T-cell (primary cell): Measurements from ENCODE around the gene PBXIP1. TPM values are rescaled to one million over a fixed set of nuclear protein-coding genes. Genes with fewer than 3 reads are reported as not detected.
"Not testable (repeated sequence)": the region's sequence is repeated elsewhere in the genome, so short reads cannot be mapped to it uniquely, and the experiment has no call there.

Experiments
- ATAC-seq, 4 experiments: fragments of 200-7000 bp in 3 of 4; fragments of 150-1000 bp in 1 of 4; cut with Tn5 transposase; replicated peaks in 1 of 4; 1 replicate in 3 of 4; 2 replicates in 1 of 4; pipeline ENCODE4 v1.10.0; 2021; ENCODE audit warnings: moderate library complexity in 3 of 4, mild to moderate bottlenecking in 2 of 4, moderate number of reproducible peaks in 1 of 4
- CTCF ChIA-PET, 2 donors: fragments of 300-600 bp; sonication (Branson Sonifier 250); formaldehyde crosslinking; loops; one replicate each; lab custom pipeline; 2022; ENCODE audit warnings: antibody characterized with exemption in 2 of 2; lab: Charles Lee
- POLR2A ChIA-PET, 2 donors: fragments of 300-600 bp; sonication (Branson Sonifier 250); formaldehyde crosslinking; loops; one replicate each; lab custom pipeline; 2022; ENCODE audit warnings: antibody characterized with exemption in 2 of 2; lab: Charles Lee
- DNase-seq, 35 experiments: peaks; one replicate each; pipeline versions ENCODE4 v3.0.0 to v3.0.0-alpha.2; 2013 to 2023
- H3K27ac ChIP-seq: one replicate; pipeline ENCODE4 v1.5.1; 2013; ENCODE audit warnings: low read length
- H3K27me3 ChIP-seq, 2 experiments: replicated peaks in 1 of 2; 1 replicate in 1 of 2; 2 replicates in 1 of 2; pipeline versions ENCODE4 v1.6.1 to v1.7.0; 2013; ENCODE audit warnings: low read length in 1 of 2, mixed read lengths in 1 of 2; ENCODE audit not compliant: control insufficient read depth in 2 of 2, insufficient read depth in 2 of 2; ENCODE audit errors: extremely low read depth in 1 of 2
- H3K36me3 ChIP-seq, 2 donors: 1 replicate in 1 of 2; 2 replicates in 1 of 2; pipeline versions ENCODE4 v1.6.1 to v1.7.0; 2013; ENCODE audit warnings: low read length in 1 of 2; ENCODE audit not compliant: control insufficient read depth in 2 of 2, insufficient read depth in 1 of 2; ENCODE audit errors: extremely low read depth in 1 of 2
- H3K4me1 ChIP-seq, 2 experiments: 1 replicate in 1 of 2; 2 replicates in 1 of 2; pipeline versions ENCODE4 v1.6.1 to v1.7.0; 2013; ENCODE audit warnings: low read length in 2 of 2, mixed read lengths in 1 of 2; ENCODE audit not compliant: insufficient read depth in 2 of 2, control insufficient read depth in 1 of 2; ENCODE audit errors: extremely low read depth in 1 of 2
- H3K4me3 ChIP-seq, 2 donors: 1 replicate in 1 of 2; 2 replicates in 1 of 2; pipeline versions ENCODE4 v1.5.1 to v1.7.0; 2013; ENCODE audit warnings: mild to moderate bottlenecking in 2 of 2, low read length in 1 of 2, moderate library complexity in 1 of 2; ENCODE audit not compliant: control insufficient read depth in 1 of 2; ENCODE audit errors: extremely low read depth in 1 of 2
- H3K9me3 ChIP-seq: 2 replicates; pipeline ENCODE4 v1.7.0; 2013
- H3K27ac Mint-ChIP-seq, 2 donors: one replicate each; pipeline ENCODE4 v1.8.0; 2020 to 2021; ENCODE audit warnings: mild to moderate bottlenecking in 2 of 2, mixed read lengths in 2 of 2
- H3K27me3 Mint-ChIP-seq, 2 donors: one replicate each; pipeline ENCODE4 v1.8.0; 2021 to 2022; ENCODE audit warnings: mixed read lengths in 2 of 2
- H3K36me3 Mint-ChIP-seq: one replicate; pipeline ENCODE4 v1.8.0; 2021; ENCODE audit warnings: mixed read lengths
- H3K4me1 Mint-ChIP-seq, 3 donors: one replicate each; pipeline ENCODE4 v1.8.0; 2020 to 2022; ENCODE audit warnings: mixed read lengths in 3 of 3, mild to moderate bottlenecking in 1 of 3
- H3K4me3 Mint-ChIP-seq, 3 donors: one replicate each; pipeline ENCODE4 v1.8.0; 2020 to 2022; ENCODE audit warnings: mild to moderate bottlenecking in 3 of 3, mixed read lengths in 3 of 3, moderate library complexity in 3 of 3
- H3K9me3 Mint-ChIP-seq, 3 donors: one replicate each; pipeline ENCODE4 v1.8.0; 2020 to 2022; ENCODE audit warnings: mixed read lengths in 3 of 3
- WGBS: methylation state at CpG from one replicate; pipeline ENCODE4 v1.1.5; 2013; ENCODE audit warnings: missing lambda C conversion rate; ENCODE audit not compliant: insufficient coverage; 5-methylcytosine and 5-hydroxymethylcytosine counted together
- total RNA-seq, 35 experiments: library from RNA in 6 of 35; stranded (reverse) in 6 of 35; fragments of 120-200 nt in 1 of 35; gene quantifications; one replicate each; pipeline versions ENCODE4 v1.2.1 to v1.2.4 and lab custom pipeline; 2013 to 2026

The PBXIP1 gene
- total RNA-seq, 5 donors from 2014 or later (not counting 1 experiment from before 2014, with no cell fraction given): 299 to 450 (median 328) TPM

DNA sequence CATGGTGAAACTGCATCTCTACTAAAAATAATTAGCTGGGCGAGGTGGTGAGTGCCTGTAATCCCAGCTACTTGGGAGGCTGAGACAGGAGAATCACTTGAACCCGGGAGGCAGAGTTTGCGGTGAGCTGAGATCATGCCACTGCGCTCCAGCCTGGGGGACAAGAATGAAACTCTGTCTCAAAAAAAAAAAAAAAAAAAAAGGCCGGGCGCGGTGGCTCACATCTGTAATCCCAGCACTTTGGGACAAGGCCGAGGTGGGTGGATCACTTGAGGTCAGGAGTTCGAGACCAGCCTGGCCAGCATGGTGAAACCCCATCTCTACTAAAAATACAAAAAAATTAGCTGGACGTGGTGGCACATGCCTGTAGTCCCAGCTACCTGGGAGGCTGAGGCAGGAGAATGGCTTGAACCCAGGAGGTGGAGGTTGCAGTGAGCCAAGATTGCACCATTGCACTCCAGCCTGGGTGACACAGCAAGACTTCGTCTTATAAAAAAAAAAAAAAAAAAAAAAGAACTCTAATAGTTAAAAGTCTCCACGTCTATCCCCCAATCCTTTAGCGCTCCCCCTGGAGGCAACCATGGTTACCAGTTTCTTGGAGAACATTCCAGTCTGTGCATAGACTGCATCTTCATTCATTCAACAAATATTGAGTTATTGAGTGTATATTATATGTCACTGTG, 39.5 kb upstream of the PBXIP1 start:
- ATAC-seq, H3K9me3 Mint-ChIP-seq, H3K4me3 ChIP-seq, H3K4me3 Mint-ChIP-seq, H3K27me3 Mint-ChIP-seq, H3K9me3 ChIP-seq, H3K27me3 ChIP-seq, H3K36me3 Mint-ChIP-seq, H3K27ac ChIP-seq: not testable (repeated sequence)
- peaks cover 6 to 34% of the 10 kb centered on the region in 2 experiments for H3K4me1 ChIP-seq
- 90% methylated on average over 2 of the region's 13 CpGs for WGBS
- CTCF ChIA-PET: interaction anchor here (0.7 to 1.3 kb wide), 6 partner anchors 8 to 481 kb away, joined by 3 to 8 read pairs (median 6); no protein-coding TSS in a partner anchor
- peak in 1 of 35 experiments; percentile 31 for DNase-seq
- Mint-ChIP-seq H3K4me1 (peaks cover 22 to 28% (median 28%) of the 10 kb centered on the region in 3 donors), H3K27ac (peak overlapping the region in 1 of 2 donors; percentile 22)
- POLR2A ChIA-PET: interaction anchor here in 1 of 2 donors (0.8 kb wide), 1 partner anchor 961 kb away, joined by 10 read pairs; no protein-coding TSS in a partner anchor
- H3K36me3 ChIP-seq: peaks cover 2 to 14% of the 10 kb centered on the region in 2 donors

DNA sequence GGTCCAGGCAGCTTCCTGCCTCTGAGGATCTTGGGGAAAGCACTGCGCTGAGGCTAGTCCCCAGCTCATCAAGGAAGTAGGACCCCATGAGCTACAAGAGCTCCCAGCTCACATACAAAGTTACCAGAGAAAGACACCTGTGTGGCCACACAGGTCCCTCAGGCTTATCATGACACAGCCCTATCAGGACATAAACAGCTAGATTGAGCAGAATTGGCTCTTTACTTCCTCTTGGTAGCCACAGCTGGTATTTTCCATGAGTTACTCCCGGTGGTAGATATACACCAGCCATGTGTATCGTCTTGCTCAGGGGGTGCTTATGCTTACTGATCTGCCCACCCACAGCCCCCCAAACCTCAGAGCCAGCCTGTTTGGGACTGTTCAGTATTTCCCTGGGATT, 38.7 kb upstream of the PBXIP1 start:
- no peaks in the 10 kb centered on the region for H3K9me3 Mint-ChIP-seq
- peaks cover 3% of the 10 kb centered on the region for H3K36me3 Mint-ChIP-seq
- CTCF ChIA-PET: interaction anchor here (0.5 to 1.8 kb wide), 7 partner anchors 10 to 28 kb away, joined by 3 to 8 read pairs (median 3); no protein-coding TSS in a partner anchor
- POLR2A ChIA-PET: interaction anchor here in 1 of 2 donors (0.5 to 1.1 kb wide), 3 partner anchors 11 to 31 kb away, joined by 3 to 11 read pairs (median 3); partner anchors contain the start of gene FLAD1
- peak overlapping the region in 1 of 2 donors; percentile 28 for H3K27ac Mint-ChIP-seq
- peaks cover 19 to 24% (median 23%) of the 10 kb centered on the region in 3 donors for H3K4me1 Mint-ChIP-seq
- no peak overlapping the region for H3K4me3 ChIP-seq
- 63% methylated on average over 3 of the region's 3 CpGs for WGBS
- no peak overlapping the region for H3K4me3 Mint-ChIP-seq
- peaks cover 2 to 22% of the 10 kb centered on the region in 2 donors for H3K36me3 ChIP-seq
- H3K27me3 ChIP-seq: no peaks in the 10 kb centered on the region
- no peak for DNase-seq
- no peaks in the 10 kb centered on the region for H3K9me3 ChIP-seq
- H3K27ac ChIP-seq: no peak overlapping the region
- no peak for ATAC-seq
- peaks cover 6 to 26% of the 10 kb centered on the region in 2 experiments for H3K4me1 ChIP-seq
- no peaks in the 10 kb centered on the region for H3K27me3 Mint-ChIP-seq

DNA sequence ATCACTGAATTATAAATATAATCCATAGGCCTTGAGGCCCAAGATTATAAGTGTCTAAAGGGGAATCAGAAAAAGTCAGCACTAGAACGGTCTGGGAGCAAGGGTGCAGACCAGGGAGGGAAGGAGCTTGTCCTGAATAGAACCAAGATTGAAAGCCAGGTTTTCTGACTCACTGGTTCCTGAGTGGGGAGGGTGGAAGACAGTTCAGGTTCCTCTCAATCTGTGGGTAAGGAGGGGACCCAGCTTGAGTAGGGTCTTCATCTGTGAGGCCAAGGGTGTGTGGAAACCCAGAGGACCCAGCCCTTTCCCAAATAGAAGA, 38.3 kb upstream of the PBXIP1 start:
- peaks cover 19 to 27% (median 25%) of the 10 kb centered on the region in 3 donors for H3K4me1 Mint-ChIP-seq
- WGBS: 80% methylated on average over 1 of the region's 1 CpG
- no peak for DNase-seq
- no peak for ATAC-seq
- no peak overlapping the region for H3K27ac Mint-ChIP-seq
- no peak overlapping the region for H3K4me3 Mint-ChIP-seq
- H3K9me3 Mint-ChIP-seq: no peaks in the 10 kb centered on the region
- H3K36me3 Mint-ChIP-seq: peaks cover 6% of the 10 kb centered on the region
- Histone ChIP-seq H3K36me3 (peaks cover 3 to 25% of the 10 kb centered on the region in 2 donors), H3K9me3 (no peaks in the 10 kb centered on the region), H3K4me1 (peaks cover 6 to 25% of the 10 kb centered on the region in 2 experiments), H3K27me3 (no peaks in the 10 kb centered on the region), H3K4me3 (no peak overlapping the region), H3K27ac (no peak overlapping the region)
- ChIA-PET POLR2A (interaction anchor here in 1 of 2 donors (0.5 to 1.1 kb wide), 2 partner anchors 11 to 31 kb away, joined by 3 to 11 read pairs; partner anchors contain the start of gene FLAD1), CTCF (interaction anchor here (0.5 to 1.8 kb wide), 5 partner anchors 10 to 27 kb away, joined by 3 to 5 read pairs (median 3); no protein-coding TSS in a partner anchor)
- no peaks in the 10 kb centered on the region for H3K27me3 Mint-ChIP-seq

DNA sequence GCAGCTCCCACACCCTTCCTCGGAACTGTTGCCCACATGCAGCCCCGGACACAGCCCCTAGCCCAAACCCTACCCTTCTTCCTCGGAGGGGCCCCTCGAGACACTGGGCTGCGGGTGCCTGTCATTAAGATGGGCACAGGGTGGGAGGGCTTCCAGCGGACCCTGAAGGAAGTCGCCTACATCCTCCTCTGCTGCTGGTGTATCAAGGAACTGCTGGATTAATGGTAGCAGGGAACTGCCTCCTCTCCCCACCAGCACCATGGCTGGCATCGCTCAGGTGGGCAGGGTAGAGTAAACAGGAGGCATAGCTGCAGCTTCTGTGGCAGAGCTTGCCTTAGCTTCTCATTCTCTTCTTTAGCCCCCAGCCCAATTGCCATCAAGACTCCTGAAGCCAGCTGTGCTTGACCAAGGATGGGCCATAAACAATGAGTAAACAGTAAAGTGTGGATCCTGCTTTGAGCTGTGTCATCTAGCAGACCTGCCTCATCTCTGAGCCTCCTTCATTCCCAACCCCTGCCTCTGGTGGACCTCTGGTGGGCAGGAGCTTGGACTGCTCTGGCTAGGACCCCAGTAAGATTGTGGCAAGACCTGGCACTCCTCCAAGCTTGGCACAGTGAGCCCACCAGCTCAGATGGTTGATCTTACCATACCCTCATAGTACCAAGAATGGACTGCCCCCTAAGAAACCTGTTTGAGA, 37.8 kb upstream of the PBXIP1 start, which contains the start of gene LENEP:
Gene LENEP (plus strand): TSS at position 15 of the 697 bp plus-strand sequence. CDS start 22 bp downstream, at position 37.
- no peaks in the 10 kb centered on the region for H3K27me3 ChIP-seq
- no peak within 1 kb of the TSS for H3K4me3 Mint-ChIP-seq
- WGBS: no CpG with 5 or more reads among the region's 8 CpGs
- ChIA-PET CTCF (interaction anchor here (0.5 to 1.8 kb wide), 5 partner anchors 9 to 28 kb away, joined by 3 to 5 read pairs (median 3); no protein-coding TSS in a partner anchor), POLR2A (interaction anchor here in 1 of 2 donors (0.5 to 1.1 kb wide), 2 partner anchors 9 to 11 kb away, joined by 3 read pairs; partner anchors contain the start of gene FLAD1)
- H3K4me1 ChIP-seq: peaks cover 2 to 23% of the 10 kb centered on the region in 2 experiments
- H3K27me3 Mint-ChIP-seq: no peaks in the 10 kb centered on the region
- peaks cover 10% of the 10 kb centered on the region for H3K36me3 Mint-ChIP-seq
- H3K27ac ChIP-seq: no peak within 1 kb of the TSS
- DNase-seq: no peak
- H3K9me3 ChIP-seq: no peaks in the 10 kb centered on the region
- no peaks in the 10 kb centered on the region for H3K9me3 Mint-ChIP-seq
- H3K4me1 Mint-ChIP-seq: peaks cover 18 to 26% (median 25%) of the 10 kb centered on the region in 3 donors
- H3K36me3 ChIP-seq: peaks cover 8 to 30% of the 10 kb centered on the region in 2 donors
- no peak within 1 kb of the TSS for H3K27ac Mint-ChIP-seq
- no peak within 1 kb of the TSS for H3K4me3 ChIP-seq
- ATAC-seq: no peak

DNA sequence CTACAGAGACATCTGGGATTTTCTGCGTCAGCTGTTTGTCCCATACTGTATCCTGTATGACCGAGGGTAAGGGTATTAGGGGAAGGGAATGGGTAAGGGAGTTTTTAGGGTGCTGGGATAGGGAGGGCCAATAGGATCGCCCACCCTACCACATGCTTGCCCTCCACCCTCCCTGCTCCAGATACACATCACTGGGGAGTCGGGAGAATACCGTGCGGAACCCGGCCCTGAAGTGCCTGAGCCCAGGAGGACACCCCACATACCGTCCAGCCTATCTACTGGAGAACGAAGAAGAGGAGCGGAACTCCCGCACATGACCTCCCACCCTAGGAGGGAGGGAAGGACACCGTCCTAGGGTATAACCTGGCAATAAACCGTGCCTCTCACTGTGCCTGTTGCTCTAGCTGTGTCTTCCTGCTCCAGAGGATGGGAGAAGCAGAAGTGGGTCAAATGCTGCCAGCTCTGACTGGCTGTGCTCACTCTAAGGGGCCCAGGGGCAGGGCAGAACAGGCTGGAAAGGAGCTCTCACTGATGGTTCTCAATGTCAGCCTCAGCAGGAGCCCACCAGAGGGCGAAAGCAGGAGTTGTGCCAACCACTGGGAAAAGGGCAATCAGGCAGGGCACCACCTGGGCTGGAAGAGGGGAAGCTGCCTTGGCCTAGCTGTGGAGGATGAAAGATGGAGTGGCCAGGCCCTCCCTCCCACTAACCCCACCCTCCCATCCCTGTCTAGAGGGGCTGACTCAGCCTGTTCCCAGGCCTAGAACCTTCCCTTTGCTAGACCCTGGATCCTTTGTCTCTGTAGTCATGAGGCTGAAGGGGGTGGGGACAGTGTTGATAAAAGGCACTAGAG, 37.0 kb upstream of the PBXIP1 start:
- Histone ChIP-seq H3K4me1 (peaks cover 0 to 15% of the 10 kb centered on the region in 2 experiments), H3K36me3 (peaks cover 13 to 38% of the 10 kb centered on the region in 2 donors), H3K4me3 (no peak overlapping the region), H3K27ac (no peak overlapping the region), H3K27me3 (no peaks in the 10 kb centered on the region), H3K9me3 (no peaks in the 10 kb centered on the region)
- 81% methylated on average over 2 of the region's 14 CpGs for WGBS
- Mint-ChIP-seq H3K36me3 (peaks cover 16% of the 10 kb centered on the region), H3K27me3 (no peaks in the 10 kb centered on the region), H3K27ac (no peak overlapping the region), H3K9me3 (no peaks in the 10 kb centered on the region), H3K4me3 (no peak overlapping the region), H3K4me1 (peaks cover 18 to 28% (median 23%) of the 10 kb centered on the region in 3 donors)
- DNase-seq (no peak), ATAC-seq (peak in 1 of 4 experiments; percentile 33)
- ChIA-PET POLR2A (interaction anchor here in 1 of 2 donors (0.5 kb wide), 1 partner anchor 8 kb away, joined by 3 read pairs; no protein-coding TSS in a partner anchor), CTCF (interaction anchor here (0.6 to 1.8 kb wide), 3 partner anchors 8 to 86 kb away, joined by 3 to 5 read pairs (median 4); no protein-coding TSS in a partner anchor)
